Measurements from ENCODE around the gene NTN5. TPM values are rescaled to one million over a fixed set of nuclear protein-coding genes. Genes with fewer than 3 reads are reported as not detected.
A peak's percentile ranks its signal among the peaks of the same experiment; 100 is the strongest.
"Not testable (repeated sequence)": the region's sequence is repeated elsewhere in the genome, so short reads cannot be mapped to it uniquely, and the experiment has no call there.

Gene NTN5
- total RNA-seq, 3 donors from 2014 or later (not counting 1 experiment from before 2014, with no cell fraction given) = 1.3 to 3.4 (median 2.1) TPM

- Mint-ChIP-seq H3K4me3 (no peak overlapping the region), H3K27me3 (ENCODE audit: low read depth in 2 of 2) (peaks cover 10 to 13% of the 10 kb centered on the region in 2 donors), H3K36me3 (no peaks in the 10 kb centered on the region), H3K9me3 (no peaks in the 10 kb centered on the region), H3K4me1 (peaks cover 5 to 11% of the 10 kb centered on the region in 2 donors), H3K27ac (no peak overlapping the region)
- 40% methylated on average over 4 of the region's 4 CpGs for WGBS (ENCODE audit: insufficient coverage)
- H3K9me3 ChIP-seq (ENCODE audit: control insufficient read depth, insufficient read depth, low read length) = no peaks in the 10 kb centered on the region
- TF ChIP-seq CTCF (IDR thresholded peaks at IDR 0.05) = no peak
- peaks cover 2% of the 10 kb centered on the region for H3K36me3 ChIP-seq (ENCODE audit: control insufficient read depth, insufficient read depth, low read length)
- no peak overlapping the region for H3K4me3 ChIP-seq (ENCODE audit: low read length)
- no peak overlapping the region for H3K27ac ChIP-seq (ENCODE audit: low read length)
- H3K4me1 ChIP-seq (ENCODE audit: control insufficient read depth, insufficient read depth, low read length) = peaks cover 11% of the 10 kb centered on the region
- H3K27me3 ChIP-seq (ENCODE audit: control insufficient read depth, insufficient read depth, low read length) = peaks cover 11% of the 10 kb centered on the region
- ATAC-seq (no peak), DNase-seq (no peak)
- intact Hi-C loops (cut with micrococcal nuclease) = no loop called here
These were observed 25.2 kb upstream of the NTN5 start for GRCh38 chr19:48698046-48698445.

- Histone ChIP-seq H3K4me3 (ENCODE audit: low read length) (no peak overlapping the region), H3K27ac (ENCODE audit: low read length) (no peak overlapping the region), H3K27me3 (ENCODE audit: control insufficient read depth, insufficient read depth, low read length) (peaks cover 11% of the 10 kb centered on the region), H3K4me1 (ENCODE audit: control insufficient read depth, insufficient read depth, low read length) (peaks cover 11% of the 10 kb centered on the region), H3K9me3 (ENCODE audit: control insufficient read depth, insufficient read depth, low read length) (no peaks in the 10 kb centered on the region), H3K36me3 (ENCODE audit: control insufficient read depth, insufficient read depth, low read length) (no peaks in the 10 kb centered on the region)
- intact Hi-C loops (cut with micrococcal nuclease) = no loop called here
- TF ChIP-seq CTCF (IDR thresholded peaks at IDR 0.05) = no peak
- H3K9me3 Mint-ChIP-seq = no peaks in the 10 kb centered on the region
- H3K27ac Mint-ChIP-seq = peak overlapping the region in 1 of 2 donors; percentile 65
- H3K27me3 Mint-ChIP-seq (ENCODE audit: low read depth in 2 of 2) = peaks cover 10 to 13% of the 10 kb centered on the region in 2 donors
- H3K4me1 Mint-ChIP-seq = peaks cover 5 to 11% of the 10 kb centered on the region in 2 donors
- ATAC-seq (peak; percentile 38 to 74 (median 46)), DNase-seq (peak in 1 of 2 donors; percentile 31)
- no peak overlapping the region for H3K4me3 Mint-ChIP-seq
- no peaks in the 10 kb centered on the region for H3K36me3 Mint-ChIP-seq
- 4% methylated on average over 33 of the region's 34 CpGs for WGBS (ENCODE audit: insufficient coverage)
These were observed 23.7 kb upstream of the NTN5 start for GRCh38 chr19:48696353-48697010.

- Mint-ChIP-seq H3K4me3 (no peak within 1 kb of the TSS), H3K36me3 (no peaks in the 10 kb centered on the region), H3K4me1 (peaks cover 5 to 11% of the 10 kb centered on the region in 2 donors), H3K27ac (peak within 1 kb of the TSS in 1 of 2 donors; percentile 65), H3K27me3 (ENCODE audit: low read depth in 2 of 2) (peaks cover 10 to 13% of the 10 kb centered on the region in 2 donors), H3K9me3 (no peaks in the 10 kb centered on the region)
- no peak within 1 kb of the TSS for H3K27ac ChIP-seq (ENCODE audit: low read length)
- DNase-seq = no peak
- intact Hi-C loops (cut with micrococcal nuclease) = no loop called here
- 37% methylated on average over 13 of the region's 16 CpGs for WGBS (ENCODE audit: insufficient coverage)
- H3K27me3 ChIP-seq (ENCODE audit: control insufficient read depth, insufficient read depth, low read length) = peaks cover 11% of the 10 kb centered on the region
- TF ChIP-seq CTCF (IDR thresholded peaks at IDR 0.05) = no peak
- no peak for ATAC-seq
- no peaks in the 10 kb centered on the region for H3K9me3 ChIP-seq (ENCODE audit: control insufficient read depth, insufficient read depth, low read length)
- peaks cover 11% of the 10 kb centered on the region for H3K4me1 ChIP-seq (ENCODE audit: control insufficient read depth, insufficient read depth, low read length)
- no peak within 1 kb of the TSS for H3K4me3 ChIP-seq (ENCODE audit: low read length)
- H3K36me3 ChIP-seq (ENCODE audit: control insufficient read depth, insufficient read depth, low read length) = no peaks in the 10 kb centered on the region
These were observed 23.0 kb upstream of the NTN5 start, which contains the start of gene FUT2 for GRCh38 chr19:48695743-48696352. TSS of gene FUT2 (plus strand) at chr19:48695971. CDS start at chr19:48702957, 6,986 bp downstream.

GRCh38 chr19:48693629-48694028, 20.8 kb upstream of the NTN5 start:
- H3K9me3 Mint-ChIP-seq; H3K4me3 Mint-ChIP-seq; H3K36me3 Mint-ChIP-seq; ATAC-seq; H3K4me3 ChIP-seq (ENCODE audit: low read length); DNase-seq; intact Hi-C loops (cut with micrococcal nuclease); H3K27ac ChIP-seq (ENCODE audit: low read length); H3K9me3 ChIP-seq (ENCODE audit: control insufficient read depth, insufficient read depth, low read length); H3K27ac Mint-ChIP-seq; H3K36me3 ChIP-seq (ENCODE audit: control insufficient read depth, insufficient read depth, low read length): not testable (repeated sequence)
- 97% methylated on average over 8 of the region's 9 CpGs for WGBS (ENCODE audit: insufficient coverage)
- H3K27me3 ChIP-seq (ENCODE audit: control insufficient read depth, insufficient read depth, low read length) = peaks cover 11% of the 10 kb centered on the region
- H3K27me3 Mint-ChIP-seq (ENCODE audit: low read depth in 2 of 2) = peaks cover 10 to 13% of the 10 kb centered on the region in 2 donors
- H3K4me1 Mint-ChIP-seq = peaks cover 5 to 11% of the 10 kb centered on the region in 2 donors
- H3K4me1 ChIP-seq (ENCODE audit: control insufficient read depth, insufficient read depth, low read length) = peaks cover 11% of the 10 kb centered on the region
